ENCODE measurements around the gene PMPCA. TPM values are rescaled to one million over a fixed set of nuclear protein-coding genes. Genes with fewer than 3 reads are reported as not detected.
"Not testable (repeated sequence)": the region's sequence is repeated elsewhere in the genome, so short reads cannot be mapped to it uniquely, and the experiment has no call there.

PMPCA gene
- total RNA-seq, 1 donor from 2014 or later, result 71.8 TPM

GRCh38 chr9:136404801-136405136, 5.7 kb upstream of the PMPCA start:
- ATAC-seq (no peak), DNase-seq (ENCODE audit: missing footprints) (no peak)
- intact Hi-C loops (cut with DNase I), result loop anchor here (5.0 kb wide), 1 partner anchor 162 kb away; no protein-coding TSS in a partner anchor

DNA sequence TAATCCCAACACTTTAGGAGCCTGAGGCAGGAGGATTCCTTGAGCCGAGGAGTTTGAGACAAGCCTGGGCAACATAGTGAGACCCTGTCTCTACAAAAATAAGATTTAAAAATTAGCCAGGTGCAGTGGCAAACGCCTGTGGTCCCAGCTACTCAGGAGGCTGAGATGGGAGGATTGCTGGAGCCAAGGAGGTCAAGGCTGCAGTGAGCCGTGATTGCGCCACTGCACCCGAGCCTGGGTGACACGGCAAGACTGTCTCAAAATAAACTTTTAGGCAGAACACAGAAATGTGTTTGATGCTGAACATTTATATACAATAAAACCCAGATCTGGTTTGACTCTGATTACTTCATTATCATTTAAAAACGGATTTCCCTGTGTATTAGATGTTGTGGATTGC, 5.0 kb upstream of the PMPCA start:
- intact Hi-C loops (cut with DNase I), result no loop called here
- ATAC-seq, result no peak
- no peak for DNase-seq (ENCODE audit: missing footprints)

DNA sequence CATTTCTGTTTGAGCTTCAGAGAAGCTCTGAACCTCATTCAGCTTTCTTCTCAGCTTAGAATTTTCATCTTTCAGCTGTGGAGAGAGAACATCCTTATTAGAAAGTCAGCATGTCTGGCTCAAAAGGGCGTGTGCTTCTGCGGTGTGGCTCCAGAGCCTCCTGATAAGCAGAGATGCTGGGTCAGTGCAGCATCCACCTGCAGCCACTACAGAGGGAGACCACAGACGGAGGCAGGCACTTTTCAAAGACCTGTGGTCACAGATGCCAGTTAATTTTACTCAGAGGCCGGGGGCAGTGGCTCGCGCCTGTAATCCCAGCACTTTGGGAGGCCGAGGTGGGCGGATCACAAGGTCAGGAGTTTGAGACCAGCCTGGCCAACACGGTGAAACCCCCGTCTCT, 4.6 kb upstream of the PMPCA start:
- ATAC-seq; intact Hi-C loops (cut with DNase I); DNase-seq (ENCODE audit: missing footprints): not testable (repeated sequence)

- intact Hi-C loops (cut with DNase I); DNase-seq (ENCODE audit: missing footprints); ATAC-seq: not testable (repeated sequence)
These were observed 3.4 kb upstream of the PMPCA start for GRCh38 chr9:136407061-136407460.

DNA sequence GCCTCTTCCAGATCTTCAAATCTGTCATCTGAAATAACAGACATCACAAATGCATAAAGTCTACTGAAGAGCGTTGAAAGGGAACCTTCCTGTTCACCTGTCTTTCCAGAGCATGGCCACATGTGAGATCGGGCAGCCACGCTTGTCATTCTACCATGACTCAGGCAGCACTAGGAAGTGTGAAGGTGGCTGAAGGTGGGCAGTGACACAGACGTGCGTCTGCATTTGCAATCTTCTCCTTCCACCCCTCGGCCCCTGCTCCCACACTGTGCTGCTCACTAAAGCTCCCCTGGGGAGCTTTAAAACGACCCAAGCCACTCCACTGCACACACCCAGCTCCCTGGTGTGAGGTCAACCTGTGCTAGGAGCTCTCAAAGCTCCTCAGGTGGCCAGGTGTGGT, 2.5 kb upstream of the PMPCA start:
- intact Hi-C loops (cut with DNase I), result no loop called here
- ATAC-seq, result no peak

DNA sequence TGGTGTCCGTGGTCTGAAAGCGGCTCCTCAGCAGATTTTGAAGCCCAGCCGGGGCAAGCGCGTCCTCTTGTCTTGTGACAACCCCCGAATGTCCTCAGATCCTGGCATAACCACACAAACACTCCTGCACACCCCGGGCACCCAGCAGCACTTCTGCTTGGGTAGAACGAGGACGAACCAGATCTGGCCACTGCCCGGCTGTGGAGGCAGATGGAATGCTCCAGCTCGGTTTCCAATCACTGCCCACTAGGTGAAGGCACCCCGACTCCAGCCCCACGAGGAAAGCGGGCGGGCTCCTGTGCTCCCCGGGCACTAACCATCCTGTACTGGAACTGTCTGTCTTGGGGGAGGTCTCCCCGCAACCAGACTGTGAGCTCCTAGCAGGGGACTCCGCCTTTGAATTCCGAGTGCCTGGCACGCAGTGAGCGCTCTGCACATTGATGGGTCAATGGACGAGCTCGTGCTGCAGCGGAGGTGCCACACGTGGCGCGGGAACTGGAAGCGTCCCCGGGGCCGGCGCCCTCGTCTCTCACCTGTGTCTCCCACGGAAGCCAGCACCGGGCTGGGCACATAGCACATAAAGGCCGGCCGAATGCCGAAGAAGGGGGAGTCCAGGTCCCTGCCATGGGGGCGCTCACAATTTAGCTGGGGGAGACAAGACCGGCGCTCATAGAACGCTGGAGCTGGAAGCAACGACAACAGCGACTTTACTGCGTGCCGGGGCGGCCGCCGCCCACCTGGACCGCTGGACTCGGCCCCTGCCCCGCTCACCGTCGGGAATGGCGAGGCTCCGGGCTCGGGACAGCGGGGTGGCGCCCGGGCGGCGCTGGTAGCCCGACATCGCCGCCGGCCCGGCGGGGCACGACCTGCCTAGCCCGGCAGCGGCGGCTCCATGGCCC, 652 bp upstream of the PMPCA start:
- DNase-seq (ENCODE audit: missing footprints), result no peak
- intact Hi-C loops (cut with DNase I), result loop anchor here (2.0 kb wide), 1 partner anchor 29 kb away; the partner anchor contains the start of gene INPP5E
- no peak for ATAC-seq

More for the DNA sequence above, 2.5 kb upstream of the PMPCA start:
- DNase-seq (ENCODE audit: missing footprints), result no peak

- ATAC-seq, result no peak
- DNase-seq (ENCODE audit: missing footprints), result no peak
- intact Hi-C loops (cut with DNase I), result loop anchor here (2.0 kb wide), 1 partner anchor 27 kb away; the partner anchor contains the start of gene INPP5E
These were observed 920 bp downstream of the PMPCA start for GRCh38 chr9:136411378-136411777.

- intact Hi-C loops (cut with DNase I), result no loop called here
- no peak for DNase-seq (ENCODE audit: missing footprints)
- ATAC-seq, result no peak
These were observed 2.5 kb downstream of the PMPCA start for GRCh38 chr9:136412962-136413361.

- no peak for DNase-seq (ENCODE audit: missing footprints)
- intact Hi-C loops (cut with DNase I), result no loop called here
- ATAC-seq, result no peak
These were observed 6.0 kb downstream of the PMPCA start for GRCh38 chr9:136416427-136416826.

DNA sequence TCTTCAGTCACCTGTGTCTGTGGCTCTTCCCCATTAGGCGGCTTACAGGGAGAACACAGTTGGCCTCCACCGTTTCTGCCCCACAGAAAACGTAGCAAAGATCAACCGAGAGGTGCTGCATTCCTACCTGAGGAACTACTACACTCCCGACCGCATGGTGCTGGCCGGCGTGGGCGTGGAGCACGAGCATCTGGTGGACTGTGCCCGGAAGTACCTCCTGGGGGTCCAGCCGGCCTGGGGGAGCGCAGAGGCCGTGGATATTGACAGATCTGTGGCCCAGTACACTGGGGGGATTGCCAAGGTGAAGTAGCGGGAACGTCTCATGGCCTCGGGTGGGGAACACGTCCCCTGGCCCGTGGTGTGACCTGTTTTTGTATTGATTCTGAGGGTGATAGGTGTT, 6.5 kb downstream of the PMPCA start:
- no peak for ATAC-seq
- DNase-seq (ENCODE audit: missing footprints), result no peak
- intact Hi-C loops (cut with DNase I), result no loop called here

- DNase-seq (ENCODE audit: missing footprints) (no peak), ATAC-seq (no peak)
- intact Hi-C loops (cut with DNase I), result no loop called here
These were observed 8.0 kb downstream of the PMPCA start for GRCh38 chr9:136418182-136419091.

DNA sequence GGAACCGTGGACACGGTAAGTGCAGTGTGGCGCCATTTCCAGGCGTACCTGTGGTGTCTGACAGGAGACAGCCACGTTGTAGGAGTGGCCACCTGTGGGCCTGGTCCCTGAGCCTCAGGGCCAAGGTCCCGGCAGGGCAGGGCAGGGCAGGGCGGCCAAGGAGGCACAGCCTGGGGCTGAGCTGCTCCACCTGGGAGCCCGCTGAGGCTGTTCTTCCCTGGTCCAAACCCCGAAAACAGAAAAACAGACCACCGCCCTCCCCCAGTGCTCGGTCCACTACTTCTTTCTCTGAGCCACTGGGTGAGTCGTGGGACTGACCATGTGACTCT, 8.6 kb downstream of the PMPCA start:
- intact Hi-C loops (cut with DNase I), result no loop called here
- ATAC-seq (no peak), DNase-seq (ENCODE audit: missing footprints) (no peak)

DNA sequence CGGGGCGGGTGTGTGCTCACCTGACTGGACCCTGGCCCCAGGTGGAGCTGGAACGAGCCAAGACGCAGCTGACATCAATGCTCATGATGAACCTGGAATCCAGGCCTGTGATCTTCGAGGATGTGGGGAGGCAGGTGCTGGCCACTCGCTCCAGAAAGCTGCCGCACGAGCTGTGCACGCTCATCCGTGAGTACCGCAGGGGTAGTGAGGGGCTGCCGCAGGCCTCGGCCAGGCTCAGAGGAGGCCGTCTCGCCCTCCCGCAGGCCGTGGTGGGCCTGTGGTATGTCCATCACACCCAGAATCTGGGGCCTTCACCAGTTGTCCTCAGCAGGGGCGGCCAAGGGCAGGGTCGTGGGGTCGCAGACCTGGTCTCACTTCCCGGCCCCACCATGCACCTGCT, 11.3 kb downstream of the PMPCA start:
- ATAC-seq (no peak), DNase-seq (ENCODE audit: missing footprints) (peak; percentile 60)
- intact Hi-C loops (cut with DNase I), result no loop called here

- DNase-seq (ENCODE audit: missing footprints) (peak; percentile 62), ATAC-seq (no peak)
- intact Hi-C loops (cut with DNase I), result no loop called here
These were observed 12.4 kb downstream of the PMPCA start for GRCh38 chr9:136422876-136423275.

DNA sequence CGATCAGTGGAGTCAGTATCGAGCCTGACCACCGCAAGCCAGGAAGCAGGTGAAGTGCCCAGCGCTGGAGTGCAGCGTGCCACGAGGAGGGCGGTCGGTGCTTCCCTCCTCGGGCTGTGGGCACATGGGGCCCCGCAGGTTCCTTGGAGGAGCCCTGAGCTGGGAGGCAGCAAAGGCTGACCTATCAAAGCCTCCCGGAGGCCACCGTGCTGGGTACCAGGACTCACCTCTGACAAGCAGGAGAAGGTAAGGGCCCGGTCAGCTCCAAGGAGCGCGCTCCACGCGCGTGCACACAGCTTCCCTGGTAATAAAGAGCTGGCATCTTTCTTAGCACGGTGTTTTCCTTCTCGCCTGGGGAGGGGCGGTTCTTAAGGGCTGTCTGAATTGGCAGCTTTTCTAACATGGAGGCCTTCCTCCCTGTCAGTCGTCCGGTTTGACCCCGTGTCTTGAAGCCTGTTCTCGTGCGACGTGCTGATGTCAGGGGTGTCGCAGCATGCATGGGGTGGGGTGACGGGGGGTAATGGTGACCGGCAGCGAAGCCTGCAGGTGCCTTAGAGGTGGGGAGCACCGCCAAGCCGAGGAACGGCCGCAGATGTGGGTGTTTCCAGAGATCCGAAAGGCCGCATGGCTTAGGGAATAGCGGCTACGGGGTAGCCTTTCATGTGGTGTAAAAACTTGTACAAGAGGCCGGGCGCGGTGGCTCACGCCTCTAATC, 13.1 kb downstream of the PMPCA start:
- DNase-seq (ENCODE audit: missing footprints) (peak; percentile 18), ATAC-seq (no peak)
- intact Hi-C loops (cut with DNase I), result no loop called here

DNA sequence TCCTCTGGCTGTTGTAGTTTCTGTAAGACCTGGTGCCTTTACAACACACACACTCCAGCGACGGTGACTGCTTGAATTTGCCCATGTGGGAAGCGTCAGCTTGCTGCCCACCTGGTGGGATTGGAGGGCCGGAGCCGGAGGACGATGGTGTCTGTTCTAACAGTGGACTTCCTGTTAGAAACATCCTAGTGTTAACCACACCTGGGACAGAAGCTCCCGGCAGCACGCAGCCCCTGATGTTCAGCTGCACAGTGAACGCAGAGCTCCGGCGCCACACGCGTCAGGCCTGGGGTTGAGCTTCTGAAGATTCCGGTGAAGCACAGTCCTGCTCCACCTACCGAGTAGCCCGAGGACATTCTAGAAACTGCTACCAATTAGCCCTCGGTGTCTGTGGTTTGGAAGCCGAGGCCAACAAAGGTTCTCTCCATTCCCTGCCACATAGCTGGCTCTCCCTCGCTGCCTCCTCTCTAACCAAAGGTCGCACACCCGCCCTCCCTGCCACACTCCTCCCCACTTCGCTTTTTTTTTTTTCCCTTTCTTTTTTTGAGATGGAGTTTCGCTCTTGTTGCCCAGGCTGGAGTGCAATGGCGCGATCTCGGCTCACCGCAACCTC, 14.4 kb downstream of the PMPCA start:
- ATAC-seq (no peak), DNase-seq (ENCODE audit: missing footprints) (peak; percentile 55)
- intact Hi-C loops (cut with DNase I), result no loop called here

DNA sequence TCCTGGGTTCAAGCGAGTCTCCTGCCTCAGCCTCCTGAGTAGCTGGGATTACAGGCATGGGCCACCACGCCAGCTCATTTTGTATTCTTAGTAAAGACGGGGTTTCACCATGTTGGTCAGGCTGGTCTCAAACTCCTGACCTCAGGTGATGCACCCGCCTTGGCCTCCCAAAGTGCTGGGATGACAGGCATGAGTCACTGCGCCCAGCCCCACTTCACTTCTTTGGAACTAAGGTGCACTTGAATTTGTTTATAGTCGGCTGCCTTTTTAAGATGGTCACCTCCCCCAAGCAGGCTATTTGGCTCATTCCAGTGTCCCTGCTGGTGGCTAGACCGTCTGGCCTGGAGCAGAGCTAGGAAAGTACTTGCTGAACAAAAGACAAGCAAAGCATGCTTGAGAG, 14.9 kb downstream of the PMPCA start:
- peak; percentile 18 for DNase-seq (ENCODE audit: missing footprints)
- ATAC-seq; intact Hi-C loops (cut with DNase I): not testable (repeated sequence)

DNA sequence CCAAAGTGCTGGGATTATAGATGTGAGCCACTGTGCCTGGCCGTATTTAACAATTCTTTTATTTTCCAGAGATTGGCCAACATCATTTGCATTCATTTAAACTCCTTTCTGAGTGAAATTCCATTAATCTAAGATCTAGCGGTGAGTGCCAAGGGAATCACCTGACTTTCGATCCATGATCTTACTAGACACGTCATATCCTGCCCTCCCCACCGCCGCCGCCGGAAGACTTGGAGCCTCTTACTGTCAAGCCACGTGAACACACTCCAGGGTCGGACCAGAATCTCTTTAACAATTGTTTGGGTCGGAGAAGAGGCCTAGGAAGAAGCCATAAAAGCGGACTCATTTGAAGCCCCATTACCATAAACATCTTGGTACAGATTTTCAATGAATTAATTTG, 16.3 kb downstream of the PMPCA start:
- ATAC-seq (no peak), DNase-seq (ENCODE audit: missing footprints) (peak; percentile 63)
- intact Hi-C loops (cut with DNase I), result no loop called here
